ENCODE measurements around the gene TRAPPC5.

DNA sequence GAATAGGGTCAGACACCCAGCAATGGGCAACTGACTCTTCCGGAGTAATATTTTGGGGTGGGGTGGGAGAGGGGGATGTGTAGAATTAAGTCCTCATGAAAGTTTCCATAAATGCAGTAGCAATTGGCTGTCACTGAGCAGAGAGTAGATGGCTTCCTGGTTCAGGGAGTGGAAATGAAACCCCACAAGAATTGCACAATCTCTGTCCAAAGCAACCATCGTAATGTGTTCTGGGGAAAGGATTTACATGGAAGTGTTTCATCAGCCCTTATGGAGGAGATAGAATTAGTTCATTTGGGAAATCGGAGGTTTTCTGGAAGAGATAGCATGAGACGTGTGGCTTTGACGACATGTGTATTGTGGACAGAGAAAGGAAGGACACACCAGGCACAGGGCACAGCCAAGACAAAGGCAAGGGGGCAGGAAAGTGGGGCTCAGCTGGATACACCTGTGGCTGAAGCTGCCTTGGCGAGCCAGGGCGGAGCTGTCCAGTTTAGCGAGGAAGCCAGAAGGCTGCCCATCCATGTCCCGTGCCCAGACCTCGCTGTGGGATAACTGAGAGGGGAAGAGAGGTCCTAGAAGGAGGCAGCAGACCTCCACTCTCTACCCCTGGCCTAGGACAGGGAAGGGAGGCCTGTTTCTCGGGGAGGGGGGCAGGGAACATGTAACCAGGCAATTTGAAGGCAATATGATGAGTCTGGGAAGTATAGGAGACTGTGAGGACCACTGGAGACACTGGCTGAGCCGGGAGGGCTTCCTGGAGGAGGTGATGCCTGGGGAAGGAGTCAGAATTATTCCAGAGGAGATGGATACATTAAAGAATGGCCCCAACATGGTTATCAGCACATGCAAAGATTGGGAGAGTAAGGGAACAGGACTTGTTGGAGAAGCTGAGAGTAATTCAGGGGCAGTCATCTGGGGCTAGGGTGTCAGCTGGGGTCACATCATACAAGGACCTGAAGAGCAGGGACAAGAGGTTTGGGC, 53.9 kb downstream of the TRAPPC5 start:
- TF ChIP-seq, protein P1, sequence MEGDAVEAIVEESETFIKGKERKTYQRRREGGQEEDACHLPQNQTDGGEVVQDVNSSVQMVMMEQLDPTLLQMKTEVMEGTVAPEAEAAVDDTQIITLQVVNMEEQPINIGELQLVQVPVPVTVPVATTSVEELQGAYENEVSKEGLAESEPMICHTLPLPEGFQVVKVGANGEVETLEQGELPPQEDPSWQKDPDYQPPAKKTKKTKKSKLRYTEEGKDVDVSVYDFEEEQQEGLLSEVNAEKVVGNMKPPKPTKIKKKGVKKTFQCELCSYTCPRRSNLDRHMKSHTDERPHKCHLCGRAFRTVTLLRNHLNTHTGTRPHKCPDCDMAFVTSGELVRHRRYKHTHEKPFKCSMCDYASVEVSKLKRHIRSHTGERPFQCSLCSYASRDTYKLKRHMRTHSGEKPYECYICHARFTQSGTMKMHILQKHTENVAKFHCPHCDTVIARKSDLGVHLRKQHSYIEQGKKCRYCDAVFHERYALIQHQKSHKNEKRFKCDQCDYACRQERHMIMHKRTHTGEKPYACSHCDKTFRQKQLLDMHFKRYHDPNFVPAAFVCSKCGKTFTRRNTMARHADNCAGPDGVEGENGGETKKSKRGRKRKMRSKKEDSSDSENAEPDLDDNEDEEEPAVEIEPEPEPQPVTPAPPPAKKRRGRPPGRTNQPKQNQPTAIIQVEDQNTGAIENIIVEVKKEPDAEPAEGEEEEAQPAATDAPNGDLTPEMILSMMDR (IDR thresholded peaks at IDR 0.05) = no peak
- TF ChIP-seq POLR2A (IDR thresholded peaks at IDR 0.05) (no peak), POLR2AphosphoS5 (IDR thresholded peaks at IDR 0.05) (no peak)
